GM12878 (cell line): Measurements from ENCODE around the gene MICALL2. TPM values are rescaled to one million over a fixed set of nuclear protein-coding genes. Genes with fewer than 3 reads are reported as not detected.
A peak's percentile ranks its signal among the peaks of the same experiment; 100 is the strongest.

ENCODE experiments used
- ATAC-seq: fragments of 200-7000 bp; cut with Tn5 transposase; 3 replicates; pipeline ENCODE4 v1.9.1; 2020; ENCODE audit warnings: mild to moderate bottlenecking, moderate library complexity
- BruUV-seq: library from RNA; stranded (reverse); fragments of 400-500 nt; replicated peaks from 2 replicates; lab custom pipeline; 2021; lab: Mats Ljungman, UMichigan
- CTCF ChIA-PET: fragments of 300-600 bp; sonication (Branson Sonifier 250); formaldehyde crosslinking; extraction: SDS; loops from one replicate; lab custom pipeline; 2021; ENCODE audit warnings: inconsistent platforms; lab: Yijun Ruan, JAX
- POLR2A ChIA-PET: fragments of 350-600 bp; formaldehyde crosslinking; extraction: SDS; loops from one replicate; lab custom pipeline; 2021; ENCODE audit warnings: inconsistent platforms; lab: Charles Lee
- RAD21 ChIA-PET: fragments of 300-600 bp; sonication (Branson Sonifier 250); formaldehyde crosslinking; loops from one replicate; lab custom pipeline; 2023; ENCODE audit warnings: antibody characterized with exemption; ENCODE audit not compliant: unreplicated experiment; lab: Charles Lee
- SMC1A ChIA-PET: fragments of 300-600 bp; sonication (Branson Sonifier 250); formaldehyde crosslinking; loops from one replicate; lab custom pipeline; 2023; ENCODE audit not compliant: unreplicated experiment, uncharacterized antibody; lab: Charles Lee
- DNase-seq: peaks from one replicate; pipeline ENCODE4 v3.0.0-alpha.2; 2011; ENCODE audit warnings: low read depth, low spot score
- FAIRE-seq: peaks from 3 replicates; lab custom pipeline; 2011; peaks lifted over from hg19 to GRCh38; lab: Jason Lieb, UNC
- H2AFZ ChIP-seq: 2 replicates; pipeline ENCODE4 v1.6.0; 2011; ENCODE audit warnings: low read depth, low read length, control low read depth; ENCODE audit not compliant: control insufficient read depth
- H3K27ac ChIP-seq: 2 replicates; pipeline ENCODE4 v1.5.1; 2011; ENCODE audit warnings: control low read depth; ENCODE audit not compliant: control insufficient read depth, insufficient read depth
- H3K27me3 ChIP-seq, 2 experiments: replicated peaks in 1 of 2; 2 replicates each; pipeline versions ENCODE4 v1.6.0 to v1.6.1; 2011; ENCODE audit warnings: low read length in 1 of 2; ENCODE audit not compliant: control insufficient read depth in 2 of 2, insufficient read depth in 2 of 2
- H3K36me3 ChIP-seq, 2 experiments: 2 replicates each; pipeline ENCODE4 v1.5.1; 2011; ENCODE audit warnings: low read length in 1 of 2; ENCODE audit not compliant: control insufficient read depth in 2 of 2, insufficient read depth in 2 of 2
- H3K4me1 ChIP-seq: 2 replicates; pipeline ENCODE4 v1.6.1; 2011; ENCODE audit warnings: mild to moderate bottlenecking, low read length, moderate library complexity, mixed read lengths; ENCODE audit not compliant: control insufficient read depth, insufficient read depth
- H3K4me2 ChIP-seq: 2 replicates; pipeline ENCODE4 v1.6.0; 2011; ENCODE audit warnings: control low read depth; ENCODE audit not compliant: control insufficient read depth, insufficient read depth
- H3K4me3 ChIP-seq: fragments of 200-600 bp; sonication (generic); 2 replicates; pipeline ENCODE4 v1.5.1; 2016
- H3K79me2 ChIP-seq: 2 replicates; pipeline ENCODE4 v1.6.0; 2011; ENCODE audit warnings: low read length; ENCODE audit not compliant: control insufficient read depth, insufficient read depth
- H3K9ac ChIP-seq: 2 replicates; pipeline ENCODE4 v1.8.0; 2011; ENCODE audit warnings: low read length, control low read depth, mixed read lengths; ENCODE audit not compliant: control insufficient read depth, insufficient read depth
- H3K9me3 ChIP-seq: replicated peaks from 3 replicates; pipeline ENCODE4 v1.5.1; 2011; ENCODE audit warnings: mild to moderate bottlenecking, low read length; ENCODE audit not compliant: control insufficient read depth, insufficient read depth
- H4K20me1 ChIP-seq: 2 replicates; pipeline ENCODE4 v1.6.0; 2011; ENCODE audit not compliant: control insufficient read depth, insufficient read depth
- BHLHE40 ChIP-seq, 2 experiments: fragments of 450-650 bp in 1 of 2; IDR thresholded peaks; 2 replicates each; pipeline ENCODE4 v1.6.1; 2011 to 2017; ENCODE audit warnings: low read depth in 2 of 2, borderline replicate concordance in 1 of 2, improper control_type of control experiment in 1 of 2, low read length in 1 of 2, mild to moderate bottlenecking in 1 of 2
- CBX3 ChIP-seq: fragments of 200-600 bp; sonication (generic); IDR thresholded peaks from 2 replicates; pipeline ENCODE4 v1.6.1; 2016; ENCODE audit warnings: low read depth, borderline replicate concordance
- CHD1 ChIP-seq: IDR thresholded peaks from 2 replicates; pipeline ENCODE4 v1.6.1; 2012; ENCODE audit warnings: low read depth, low read length, improper control_type of control experiment
- CREM ChIP-seq: IDR thresholded peaks from 2 replicates; pipeline ENCODE4 v1.6.1; 2014; ENCODE audit warnings: antibody characterized with exemption, low read depth
- FOXK2 ChIP-seq: fragments of 450-650 bp; IDR thresholded peaks from 2 replicates; pipeline ENCODE4 v1.6.1; 2017; ENCODE audit warnings: mild to moderate bottlenecking, moderate library complexity
- IRF3 ChIP-seq: fragments of 450-650 bp; IDR thresholded peaks from 2 replicates; pipeline ENCODE4 v1.6.1; 2014; ENCODE audit warnings: mild to moderate bottlenecking
- IRF5 ChIP-seq: fragments of 450-650 bp; IDR thresholded peaks from 2 replicates; pipeline ENCODE4 v1.6.1; 2017; ENCODE audit warnings: borderline replicate concordance
- KDM1A ChIP-seq: fragments of 200-600 bp; sonication (generic); IDR thresholded peaks from 2 replicates; pipeline ENCODE4 v1.6.1; 2016; ENCODE audit warnings: borderline replicate concordance
- NFXL1 ChIP-seq: fragments of 450-650 bp; IDR thresholded peaks from 2 replicates; pipeline ENCODE4 v1.6.1; 2017; ENCODE audit warnings: antibody characterized with exemption, mild to moderate bottlenecking, borderline replicate concordance
- PAX8 ChIP-seq: fragments of 450-650 bp; IDR thresholded peaks from 2 replicates; pipeline ENCODE4 v1.6.1; 2017; ENCODE audit warnings: mild to moderate bottlenecking, moderate library complexity
- SMAD5 ChIP-seq: IDR thresholded peaks from 2 replicates; pipeline ENCODE4 v1.6.1; 2016; ENCODE audit warnings: antibody characterized with exemption, low read depth
- USF2 ChIP-seq: IDR thresholded peaks from 2 replicates; pipeline ENCODE4 v1.6.1; 2011; ENCODE audit warnings: low read depth, low read length, improper control_type of control experiment, borderline replicate concordance
- ZNF217 ChIP-seq: fragments of 450-650 bp; IDR thresholded peaks from 2 replicates; pipeline ENCODE4 v1.6.1; 2017; ENCODE audit warnings: antibody characterized with exemption, mild to moderate bottlenecking
- ZNF274 ChIP-seq: IDR thresholded peaks from one replicate; pipeline ENCODE4 v1.8.0; 2011; ENCODE audit not compliant: insufficient read length, insufficient read depth
- ZNF592 ChIP-seq: fragments of 450-650 bp; IDR thresholded peaks from 2 replicates; pipeline ENCODE4 v1.6.1; 2017; ENCODE audit warnings: mild to moderate bottlenecking, moderate library complexity
- WGBS: methylation state at CpG from one replicate; pipeline ENCODE4 v1.1.6; 2016; ENCODE audit warnings: low lambda C conversion rate; ENCODE audit not compliant: insufficient replicate concordance, insufficient coverage; ENCODE audit errors: missing lambda C conversion rate; 5-methylcytosine and 5-hydroxymethylcytosine counted together
- in situ Hi-C: fragments of 300-500 bp; cut with MboI; formaldehyde crosslinking; loops from 9 replicates; pipeline ENCODE4 v1.14.3; 2018; ENCODE audit warnings: mixed read lengths
- intact Hi-C: fragments of 100-400 bp; cut with micrococcal nuclease; formaldehyde crosslinking; loops from one replicate; pipeline ENCODE4 v1.14.2; 2022; ENCODE audit not compliant: unreplicated experiment
- polyA plus RNA-seq, 11 experiments: library from polyadenylated mRNA; depleted of rRNA in 4 of 11; unstranded in 6 of 11; stranded (reverse) in 5 of 11; fragments of >200 nt; fragmentation: Nextera tagmentation in 4 of 11; fragmentation: Illumina TruSeq in 1 of 11; extraction: Ambion mirVana in 4 of 11; extraction: Trizol in 1 of 11; gene quantifications; 1 replicate in 1 of 11; 2 replicates in 10 of 11; pipeline versions ENCODE4 v1.2.1 to v1.2.3, GENCODE V29; 2011 to 2016; ENCODE audit warnings: inconsistent platforms in 2 of 11, missing spikeins in 2 of 11, low read depth in 1 of 11
- total RNA-seq, 4 experiments: library from RNA; depleted of rRNA in 3 of 4; stranded (reverse); fragments of >200 nt in 3 of 4; fragmentation: Illumina TruSeq in 1 of 4; extraction: Trizol in 1 of 4; gene quantifications; 2 replicates each; pipeline versions ENCODE4 v1.2.1 to v1.2.3, GENCODE V29; 2013 to 2021

Gene MICALL2
- total and polyA plus RNA-seq, 10 of the 15 experiments (the other 5 are each of a cell fraction or from before 2014, with no cell fraction given), result 0.04 to 1.7 (median 0.83) TPM; not detected in 3

- TF ChIP-seq IRF5 (no peak), NFXL1 (no peak), ZNF274 (no peak), ZNF217 (no peak), KDM1A (no peak), PAX8 (no peak), CHD1 (no peak)
- TF ChIP-seq, all 136 proteins: peak for 0
Observed at GRCh38 chr7:1447112-1447511, 12.2 kb downstream of the MICALL2 start (continued).

DNA sequence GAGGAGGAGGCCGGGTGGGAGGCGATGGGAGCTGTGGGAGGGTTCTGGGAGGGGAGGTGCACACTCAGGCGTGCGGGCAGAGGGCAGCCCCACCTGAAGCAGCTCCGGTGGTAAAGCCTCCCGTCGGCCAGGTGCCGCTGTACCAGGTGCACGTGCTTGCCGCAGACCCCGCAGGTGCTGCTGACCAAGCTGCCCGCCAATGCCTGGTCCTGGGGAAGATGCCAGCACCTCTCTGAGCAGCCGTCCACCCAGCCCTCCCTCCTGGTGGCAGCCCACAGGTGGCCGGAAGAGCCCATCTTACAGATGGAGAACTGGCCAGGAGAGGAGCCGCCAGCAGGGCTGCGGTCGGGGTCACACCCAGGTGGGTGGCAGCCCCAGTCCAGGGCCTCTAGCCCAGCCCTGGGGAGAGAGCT, 12.6 kb downstream of the MICALL2 start:
- intact Hi-C loops, result no loop called here
- no peaks in the 10 kb centered on the region for H3K9me3 ChIP-seq
- BruUV-seq, result no TSS peak
- H3K79me2 ChIP-seq, result no peaks in the 10 kb centered on the region
- no peak for TF ChIP-seq ZNF592
- no peak for TF ChIP-seq CBX3
- TF ChIP-seq NFXL1, result no peak
- TF ChIP-seq BHLHE40 (IDR thresholded peaks at IDR 0.05; ENCODE audit: borderline replicate concordance in 1 of 2, low read depth in 2 of 2, low read length in 1 of 2), result peak in 1 of 2 experiments; percentile 57; a peak in 2 of 4 replicates
- no peak for TF ChIP-seq SMAD5
- TF ChIP-seq IRF3, result no peak
- TF ChIP-seq FOXK2, result no peak
- no peak for TF ChIP-seq CREM
- TF ChIP-seq USF2, result no peak
- no peak overlapping the region for H2AFZ ChIP-seq
- FAIRE-seq (no peak), DNase-seq (no peak), ATAC-seq (peak; percentile 33; the same call in 2 of the 3 replicates)
- no peak overlapping the region for H3K9ac ChIP-seq
- no peaks in the 10 kb centered on the region for H3K36me3 ChIP-seq
- RAD21 ChIA-PET, result no interaction called here
- no peak overlapping the region for H3K27ac ChIP-seq
- no peak overlapping the region for H3K4me2 ChIP-seq
- H3K4me3 ChIP-seq, result no peak overlapping the region
- POLR2A ChIA-PET, result no interaction called here
- H4K20me1 ChIP-seq, result no peaks in the 10 kb centered on the region
- in situ Hi-C loops, result no loop called here
- SMC1A ChIA-PET, result no interaction called here
- H3K4me1 ChIP-seq, result no peaks in the 10 kb centered on the region
- 66% methylated on average over 15 of the region's 17 CpGs for WGBS
- CTCF ChIA-PET, result no interaction called here
- no peaks in the 10 kb centered on the region; a peak in 1 of 4 replicates for H3K27me3 ChIP-seq
